ENCODE data around the gene HOXD3.

GRCh38 chr2:176107731-176108181, 49.4 kb upstream of the HOXD3 start:
- TF ChIP-seq CTCF (conservative IDR thresholded peaks at IDR 0.05; ENCODE audit: low read length) (no peak), EZH2phosphoT487 (IDR thresholded peaks at IDR 0.05; ENCODE audit: borderline replicate concordance) (no peak)
